HG03354 (cell line): ENCODE data around the gene TM6SF1.
"Not testable (repeated sequence)": the region's sequence is repeated elsewhere in the genome, so short reads cannot be mapped to it uniquely, and the experiment has no call there.

Experiments used
- ATAC-seq: cut with Tn5 transposase; IDR thresholded peaks from one replicate; pipeline ENCODE4 v1.9.1; 2021; ENCODE audit warnings: mild to moderate bottlenecking; ENCODE audit not compliant: unreplicated experiment, poor library complexity, severe bottlenecking

The TM6SF1 gene

GRCh38 chr15:83113881-83114674 lies 6.6 kb downstream of the TM6SF1 start:
- no peak for ATAC-seq

- no peak for ATAC-seq
These were observed 7.4 kb downstream of the TM6SF1 start for GRCh38 chr15:83114856-83115255.

- no peak for ATAC-seq
These were observed 8.0 kb downstream of the TM6SF1 start for GRCh38 chr15:83115410-83115809.

- ATAC-seq, result no peak
These were observed 8.6 kb downstream of the TM6SF1 start for GRCh38 chr15:83115831-83116565.

GRCh38 chr15:83118291-83118827 lies 10.9 kb downstream of the TM6SF1 start:
- ATAC-seq, result no peak

GRCh38 chr15:83118968-83119367 lies 11.5 kb downstream of the TM6SF1 start:
- no peak for ATAC-seq

- no peak for ATAC-seq
These were observed 12.6 kb downstream of the TM6SF1 start for GRCh38 chr15:83119968-83120581.

- no peak for ATAC-seq
These were observed 16.1 kb downstream of the TM6SF1 start for GRCh38 chr15:83123529-83123928.

GRCh38 chr15:83127547-83128150 lies 20.2 kb downstream of the TM6SF1 start:
- no peak for ATAC-seq

- no peak for ATAC-seq
These were observed 22.3 kb downstream of the TM6SF1 start for GRCh38 chr15:83129791-83130190.

- no peak for ATAC-seq
These were observed 25.5 kb downstream of the TM6SF1 start for GRCh38 chr15:83132861-83133523.

GRCh38 chr15:83142151-83142550 lies 34.7 kb downstream of the TM6SF1 start:
- ATAC-seq, result not testable (repeated sequence)

GRCh38 chr15:83144771-83145170 lies 37.3 kb downstream of the TM6SF1 start:
- ATAC-seq, result no peak

- no peak for ATAC-seq
These were observed 45.8 kb downstream of the TM6SF1 start for GRCh38 chr15:83153288-83153687.

GRCh38 chr15:83155942-83156341 lies 48.5 kb downstream of the TM6SF1 start:
- no peak for ATAC-seq

- ATAC-seq, result no peak
These were observed 50.9 kb downstream of the TM6SF1 start for GRCh38 chr15:83158393-83158792.

GRCh38 chr15:83160741-83161140 lies 53.3 kb downstream of the TM6SF1 start:
- ATAC-seq, result no peak

GRCh38 chr15:83163032-83163431 lies 55.6 kb downstream of the TM6SF1 start:
- no peak for ATAC-seq

GRCh38 chr15:83164111-83164770 lies 56.8 kb downstream of the TM6SF1 start:
- ATAC-seq, result no peak
